ENCODE results near the gene GJB5.

The GJB5 gene

GRCh38 chr1:34786521-34787325 lies 31.9 kb downstream of the GJB5 start:
- H3K4me3 ChIP-seq (ENCODE audit: low read depth, low read length): no peak overlapping the region
- peak; percentile 71 for DNase-seq (ENCODE audit: low read depth)
- TF ChIP-seq, protein P1, sequence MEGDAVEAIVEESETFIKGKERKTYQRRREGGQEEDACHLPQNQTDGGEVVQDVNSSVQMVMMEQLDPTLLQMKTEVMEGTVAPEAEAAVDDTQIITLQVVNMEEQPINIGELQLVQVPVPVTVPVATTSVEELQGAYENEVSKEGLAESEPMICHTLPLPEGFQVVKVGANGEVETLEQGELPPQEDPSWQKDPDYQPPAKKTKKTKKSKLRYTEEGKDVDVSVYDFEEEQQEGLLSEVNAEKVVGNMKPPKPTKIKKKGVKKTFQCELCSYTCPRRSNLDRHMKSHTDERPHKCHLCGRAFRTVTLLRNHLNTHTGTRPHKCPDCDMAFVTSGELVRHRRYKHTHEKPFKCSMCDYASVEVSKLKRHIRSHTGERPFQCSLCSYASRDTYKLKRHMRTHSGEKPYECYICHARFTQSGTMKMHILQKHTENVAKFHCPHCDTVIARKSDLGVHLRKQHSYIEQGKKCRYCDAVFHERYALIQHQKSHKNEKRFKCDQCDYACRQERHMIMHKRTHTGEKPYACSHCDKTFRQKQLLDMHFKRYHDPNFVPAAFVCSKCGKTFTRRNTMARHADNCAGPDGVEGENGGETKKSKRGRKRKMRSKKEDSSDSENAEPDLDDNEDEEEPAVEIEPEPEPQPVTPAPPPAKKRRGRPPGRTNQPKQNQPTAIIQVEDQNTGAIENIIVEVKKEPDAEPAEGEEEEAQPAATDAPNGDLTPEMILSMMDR (IDR thresholded peaks at IDR 0.05; ENCODE audit: low read depth, low read length): peak; percentile 87
- no peak for TF ChIP-seq POLR2A (IDR thresholded peaks at IDR 0.05; ENCODE audit: extremely low read depth, insufficient read length)

DNA sequence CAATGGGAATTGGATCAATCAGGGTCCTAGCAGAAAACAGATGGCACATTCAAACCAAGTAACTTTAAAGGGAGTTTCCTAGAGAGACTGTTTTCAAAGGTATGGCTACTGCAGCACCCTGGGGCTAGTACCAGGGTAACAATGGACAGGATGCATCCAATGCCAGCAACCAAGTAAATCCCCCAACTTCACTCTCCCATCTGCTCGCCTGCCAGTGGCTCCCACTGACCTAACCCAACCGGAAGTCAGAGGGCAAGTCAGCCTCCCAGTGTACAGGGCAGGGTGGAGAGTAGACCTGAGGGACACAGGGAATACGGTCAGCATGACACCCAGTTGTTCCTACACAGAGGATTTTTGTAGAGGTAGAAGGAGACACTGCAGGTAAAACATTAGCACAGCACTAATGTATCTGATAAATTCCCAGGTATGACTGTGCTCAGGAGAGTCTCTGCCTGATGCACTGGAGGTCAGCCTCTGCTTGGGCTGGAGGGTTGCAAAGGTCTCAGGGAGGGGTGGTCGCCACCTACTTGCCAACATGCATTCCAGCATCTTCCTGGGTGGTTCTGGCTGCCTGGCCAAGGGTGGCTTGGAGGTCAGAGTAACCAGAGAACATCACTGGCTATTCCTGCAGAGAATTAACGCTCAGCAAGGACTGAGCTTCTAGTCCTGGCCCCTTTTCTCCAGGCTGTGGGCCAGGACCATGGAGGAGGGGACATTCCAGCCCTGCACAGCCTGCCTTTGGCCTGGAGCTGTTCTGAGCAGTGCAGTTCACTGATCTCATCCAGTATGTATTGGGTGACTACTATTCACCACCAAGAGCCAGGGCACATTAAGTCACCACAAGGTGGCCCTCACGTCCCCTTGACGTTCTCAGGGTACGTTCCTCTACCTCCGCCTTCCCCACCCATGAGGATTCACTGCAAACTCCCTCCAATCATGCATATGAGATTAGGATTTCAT lies 32.9 kb downstream of the GJB5 start:
- H3K4me3 ChIP-seq (ENCODE audit: low read depth, low read length): no peak overlapping the region
- TF ChIP-seq, protein P1 (IDR thresholded peaks at IDR 0.05; ENCODE audit: low read depth, low read length): peak; percentile 56
- TF ChIP-seq POLR2A (IDR thresholded peaks at IDR 0.05; ENCODE audit: extremely low read depth, insufficient read length): no peak
- no peak for TF ChIP-seq MAX (IDR thresholded peaks at IDR 0.05; ENCODE audit: low read depth, low read length)
- TF ChIP-seq MYC (IDR thresholded peaks at IDR 0.05; ENCODE audit: low read depth, low read length): no peak
- DNase-seq (ENCODE audit: low read depth): peak; percentile 62

DNA sequence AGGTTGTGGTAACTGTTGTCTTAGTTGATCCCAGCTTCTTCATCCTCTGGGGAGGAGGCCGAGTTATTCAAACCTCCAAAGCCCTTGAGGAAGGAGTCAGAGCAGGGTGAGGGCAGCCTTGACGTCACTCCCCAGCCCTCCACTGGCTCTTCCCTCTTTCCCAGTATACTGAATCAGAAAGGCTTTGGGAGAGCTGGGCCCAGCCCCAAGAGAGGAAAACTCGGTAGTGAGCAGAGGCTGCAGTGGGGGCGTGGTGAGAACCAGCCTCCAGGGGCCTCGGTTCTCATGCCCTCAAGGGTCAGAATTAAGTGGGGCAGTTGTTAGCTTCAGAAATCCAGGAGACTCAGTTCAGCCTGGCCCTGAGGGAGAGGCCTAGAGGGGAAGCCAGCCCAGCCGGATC lies 36.1 kb downstream of the GJB5 start:
- no peak for DNase-seq (ENCODE audit: low read depth)
- no peak for TF ChIP-seq MYC (IDR thresholded peaks at IDR 0.05; ENCODE audit: low read depth, low read length)
- no peak for TF ChIP-seq MAX (IDR thresholded peaks at IDR 0.05; ENCODE audit: low read depth, low read length)
- TF ChIP-seq POLR2A (IDR thresholded peaks at IDR 0.05; ENCODE audit: extremely low read depth, insufficient read length): no peak
- TF ChIP-seq, protein P1 (IDR thresholded peaks at IDR 0.05; ENCODE audit: low read depth, low read length): no peak
- H3K4me3 ChIP-seq (ENCODE audit: low read depth, low read length): no peak overlapping the region

DNA sequence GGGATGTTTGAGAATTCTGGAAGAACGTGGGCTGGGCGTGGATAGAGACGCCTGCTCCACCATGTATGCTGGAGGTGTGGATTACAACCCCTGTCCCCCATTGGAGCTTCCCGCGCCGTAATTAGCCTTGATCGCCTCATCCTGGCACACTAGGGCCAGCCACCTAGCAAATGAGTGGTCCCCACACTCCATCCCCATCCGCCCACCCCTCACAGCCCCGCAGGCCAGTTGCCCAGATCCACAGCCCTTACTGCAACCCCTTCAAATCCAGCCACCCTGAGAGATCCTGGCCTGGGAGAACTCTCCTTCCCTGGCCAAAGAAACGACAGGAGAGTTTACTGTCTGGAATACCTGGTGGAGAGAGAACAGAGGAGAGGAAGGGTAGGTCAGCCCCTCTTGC lies 37.6 kb downstream of the GJB5 start:
- no peak for DNase-seq (ENCODE audit: low read depth)
- no peak overlapping the region for H3K4me3 ChIP-seq (ENCODE audit: low read depth, low read length)
- TF ChIP-seq MAX (IDR thresholded peaks at IDR 0.05; ENCODE audit: low read depth, low read length): no peak

GRCh38 chr1:34792868-34793727 lies 38.3 kb downstream of the GJB5 start, which contains the start of gene GJA4:
Gene GJA4 (plus strand): TSS chr1:34792999. CDS start chr1:34794214, 1,215 bp downstream.
- no peak for DNase-seq (ENCODE audit: low read depth)
- no peak within 1 kb of the TSS for H3K4me3 ChIP-seq (ENCODE audit: low read depth, low read length)
- TF ChIP-seq MAX (IDR thresholded peaks at IDR 0.05; ENCODE audit: low read depth, low read length) (no peak), POLR2A (IDR thresholded peaks at IDR 0.05; ENCODE audit: extremely low read depth, insufficient read length) (no peak), MYC (IDR thresholded peaks at IDR 0.05; ENCODE audit: low read depth, low read length) (no peak)
- TF ChIP-seq, protein P1 (IDR thresholded peaks at IDR 0.05; ENCODE audit: low read depth, low read length): no peak

Data from NB4 (cell line).